Endothelial cell (in vitro differentiated cells): ENCODE results near the gene INSIG1. TPM values are rescaled to one million over a fixed set of nuclear protein-coding genes. Genes with fewer than 3 reads are reported as not detected.

ENCODE experiments used
- DNase-seq: peaks from one replicate; pipeline ENCODE4 v3.0.0; 2021; ENCODE audit warnings: low spot score
- H3K27ac Mint-ChIP-seq: one replicate; pipeline ENCODE4 v1.8.0; 2021; ENCODE audit warnings: mixed read lengths, inconsistent platforms; ENCODE audit not compliant: unreplicated experiment
- H3K27me3 Mint-ChIP-seq: one replicate; pipeline ENCODE4 v1.8.0; 2021; ENCODE audit warnings: mild to moderate bottlenecking, moderate library complexity, mixed read lengths, inconsistent platforms; ENCODE audit not compliant: unreplicated experiment
- H3K36me3 Mint-ChIP-seq: one replicate; pipeline ENCODE4 v1.8.0; 2021; ENCODE audit warnings: mild to moderate bottlenecking, low read depth, mixed read lengths, inconsistent platforms; ENCODE audit not compliant: unreplicated experiment
- H3K4me1 Mint-ChIP-seq: one replicate; pipeline ENCODE4 v1.8.0; 2021; ENCODE audit warnings: mild to moderate bottlenecking, mixed read lengths, inconsistent platforms; ENCODE audit not compliant: unreplicated experiment
- H3K4me3 Mint-ChIP-seq: one replicate; pipeline ENCODE4 v1.8.0; 2021; ENCODE audit warnings: mild to moderate bottlenecking, mixed read lengths, inconsistent platforms; ENCODE audit not compliant: unreplicated experiment
- H3K9me3 Mint-ChIP-seq: one replicate; pipeline ENCODE4 v1.8.0; 2021; ENCODE audit warnings: mixed read lengths, inconsistent platforms; ENCODE audit not compliant: unreplicated experiment
- total RNA-seq: library from RNA; stranded (reverse); fragmentation: NEBNext Ultra II Directional; extraction: Animal tissue kit (Norgen Biotek cat#: 25700); gene quantifications from one replicate; pipeline ENCODE4 v1.2.1, GENCODE V29; 2021; ENCODE audit not compliant: unreplicated experiment
- TF ChIP-seq, protein P1 (sequence below): fragments of 200-600 bp; sonication (generic); IDR thresholded peaks from one replicate; pipeline ENCODE4 v1.5.0; 2021; ENCODE audit warnings: antibody characterized with exemption; ENCODE audit not compliant: unreplicated experiment

The INSIG1 gene
- total RNA-seq, 1 donor from 2014 or later, result 53.1 TPM

DNA sequence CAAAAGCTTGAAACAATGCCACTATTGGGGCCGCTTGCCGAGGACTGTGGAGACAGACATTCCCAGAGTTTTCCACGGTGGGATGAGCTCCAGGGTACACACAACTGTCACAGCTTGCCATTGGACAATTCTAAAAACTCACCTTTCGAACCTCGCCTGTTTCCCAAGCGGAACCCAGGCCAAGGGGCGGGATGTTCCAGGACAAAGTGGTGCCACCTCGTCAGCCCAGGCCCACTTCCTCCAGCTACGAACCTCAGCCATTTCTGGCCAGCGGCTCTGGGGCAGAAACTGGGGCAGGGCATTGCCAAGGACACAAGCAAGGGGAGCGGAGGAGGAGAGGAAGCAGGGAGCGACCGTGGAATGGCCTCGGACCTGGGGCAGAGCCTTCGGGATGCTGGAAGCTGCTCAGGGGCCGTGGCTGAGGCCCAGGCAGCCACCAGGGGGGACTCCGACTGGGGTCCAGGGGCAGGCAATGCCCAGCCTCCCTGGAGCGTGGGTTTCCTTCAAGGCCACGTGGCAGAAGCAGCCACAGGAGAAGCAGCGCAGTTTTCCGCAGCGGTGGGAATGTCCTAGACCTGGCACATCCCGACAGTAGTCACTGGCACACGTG lies 44.7 kb upstream of the INSIG1 start:
- no peaks in the 10 kb centered on the region for H3K9me3 Mint-ChIP-seq
- no peak overlapping the region for H3K4me3 Mint-ChIP-seq
- TF ChIP-seq, protein P1, sequence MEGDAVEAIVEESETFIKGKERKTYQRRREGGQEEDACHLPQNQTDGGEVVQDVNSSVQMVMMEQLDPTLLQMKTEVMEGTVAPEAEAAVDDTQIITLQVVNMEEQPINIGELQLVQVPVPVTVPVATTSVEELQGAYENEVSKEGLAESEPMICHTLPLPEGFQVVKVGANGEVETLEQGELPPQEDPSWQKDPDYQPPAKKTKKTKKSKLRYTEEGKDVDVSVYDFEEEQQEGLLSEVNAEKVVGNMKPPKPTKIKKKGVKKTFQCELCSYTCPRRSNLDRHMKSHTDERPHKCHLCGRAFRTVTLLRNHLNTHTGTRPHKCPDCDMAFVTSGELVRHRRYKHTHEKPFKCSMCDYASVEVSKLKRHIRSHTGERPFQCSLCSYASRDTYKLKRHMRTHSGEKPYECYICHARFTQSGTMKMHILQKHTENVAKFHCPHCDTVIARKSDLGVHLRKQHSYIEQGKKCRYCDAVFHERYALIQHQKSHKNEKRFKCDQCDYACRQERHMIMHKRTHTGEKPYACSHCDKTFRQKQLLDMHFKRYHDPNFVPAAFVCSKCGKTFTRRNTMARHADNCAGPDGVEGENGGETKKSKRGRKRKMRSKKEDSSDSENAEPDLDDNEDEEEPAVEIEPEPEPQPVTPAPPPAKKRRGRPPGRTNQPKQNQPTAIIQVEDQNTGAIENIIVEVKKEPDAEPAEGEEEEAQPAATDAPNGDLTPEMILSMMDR, result no peak
- H3K4me1 Mint-ChIP-seq, result no peaks in the 10 kb centered on the region
- peaks cover 5% of the 10 kb centered on the region for H3K27me3 Mint-ChIP-seq
- no peak for DNase-seq
- no peaks in the 10 kb centered on the region for H3K36me3 Mint-ChIP-seq
- H3K27ac Mint-ChIP-seq, result no peak overlapping the region

GRCh38 chr7:155254018-155254417 lies 43.7 kb upstream of the INSIG1 start:
- Mint-ChIP-seq H3K4me3 (no peak overlapping the region), H3K27ac (no peak overlapping the region), H3K27me3 (peaks cover 5% of the 10 kb centered on the region), H3K9me3 (no peaks in the 10 kb centered on the region), H3K4me1 (no peaks in the 10 kb centered on the region), H3K36me3 (no peaks in the 10 kb centered on the region)
- no peak for DNase-seq
- TF ChIP-seq, protein P1, result no peak

DNA sequence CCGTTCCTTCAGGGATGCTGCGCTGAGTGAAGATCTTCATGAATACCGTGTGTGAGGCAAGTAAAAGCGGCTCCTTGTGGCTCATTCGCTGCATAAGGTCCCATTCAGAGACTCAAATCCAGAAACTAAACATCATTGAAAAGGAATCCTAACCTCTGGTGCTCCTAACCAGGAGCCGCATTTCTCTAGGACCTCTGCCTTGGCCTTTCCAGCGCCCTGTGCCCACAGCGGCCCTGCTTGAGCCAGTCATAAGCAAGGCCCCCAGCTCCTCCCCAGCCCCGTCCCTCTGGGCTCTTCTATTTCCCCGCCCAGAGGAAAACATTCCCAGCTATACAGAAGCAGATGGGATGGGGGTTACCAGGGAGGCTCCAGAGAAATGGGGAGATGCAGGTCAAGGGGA lies 42.6 kb upstream of the INSIG1 start:
- Mint-ChIP-seq H3K27ac (no peak overlapping the region), H3K27me3 (peaks cover 5% of the 10 kb centered on the region), H3K4me1 (no peaks in the 10 kb centered on the region), H3K4me3 (no peak overlapping the region), H3K36me3 (no peaks in the 10 kb centered on the region), H3K9me3 (no peaks in the 10 kb centered on the region)
- TF ChIP-seq, protein P1, result no peak
- DNase-seq, result no peak

DNA sequence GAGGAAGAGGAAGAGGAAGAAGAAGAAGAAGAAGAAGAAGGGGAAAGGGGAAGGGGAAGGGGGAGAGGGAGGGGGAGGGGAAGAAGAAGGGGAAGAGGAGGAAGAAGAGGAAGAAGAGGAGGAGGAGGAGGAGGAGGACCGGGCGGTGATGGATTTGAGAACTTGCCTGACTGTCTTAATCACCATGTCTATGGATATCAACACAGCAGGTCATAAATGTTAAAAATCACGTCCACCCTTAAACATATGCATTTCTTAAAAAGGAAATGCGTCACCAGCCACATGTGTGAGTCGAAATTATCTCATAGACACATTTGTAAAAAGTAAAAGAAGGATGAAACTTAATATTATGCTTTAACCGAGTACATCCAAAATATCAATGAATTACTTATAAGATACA lies 42.1 kb upstream of the INSIG1 start:
- Mint-ChIP-seq H3K27ac (no peak overlapping the region), H3K9me3 (no peaks in the 10 kb centered on the region), H3K27me3 (peaks cover 3% of the 10 kb centered on the region), H3K4me3 (no peak overlapping the region), H3K36me3 (no peaks in the 10 kb centered on the region), H3K4me1 (no peaks in the 10 kb centered on the region)
- DNase-seq, result no peak
- TF ChIP-seq, protein P1, result no peak

GRCh38 chr7:155256081-155256760 lies 41.5 kb upstream of the INSIG1 start:
- no peaks in the 10 kb centered on the region for H3K4me1 Mint-ChIP-seq
- DNase-seq, result no peak
- no peaks in the 10 kb centered on the region for H3K36me3 Mint-ChIP-seq
- peaks cover 3% of the 10 kb centered on the region for H3K27me3 Mint-ChIP-seq
- H3K27ac Mint-ChIP-seq, result no peak overlapping the region
- H3K4me3 Mint-ChIP-seq, result no peak overlapping the region
- no peaks in the 10 kb centered on the region for H3K9me3 Mint-ChIP-seq
- TF ChIP-seq, protein P1, result no peak
